A549 (cell line): ENCODE results near the gene COQ4. TPM values are rescaled to one million over a fixed set of nuclear protein-coding genes. Genes with fewer than 3 reads are reported as not detected.

Experiments used
- ATAC-seq, 2 experiments: fragments of 200-7000 bp in 1 of 2; fragments of >200 bp in 1 of 2; cut with Nextera tagmentation in 1 of 2; cut with Tn5 transposase in 1 of 2; 3 replicates each; pipeline versions ENCODE4 v1.8.0 to v1.9.1; 2018 to 2020; ENCODE audit warnings: mild to moderate bottlenecking in 1 of 2, moderate library complexity in 1 of 2
- CTCF ChIA-PET: fragments of 300-600 bp; sonication (Branson Sonifier 250); formaldehyde crosslinking; extraction: SDS; loops from one replicate; lab custom pipeline; 2021; ENCODE audit warnings: antibody characterized with exemption, inconsistent platforms; lab: Yijun Ruan, JAX
- POLR2A ChIA-PET: fragments of 350-600 bp; formaldehyde crosslinking; extraction: SDS; loops from one replicate; lab custom pipeline; 2021; ENCODE audit warnings: antibody characterized with exemption, inconsistent platforms; lab: Yijun Ruan, JAX
- DNase-seq, 2 experiments: peaks; one replicate each; pipeline versions ENCODE4 v3.0.0 to v3.0.0-alpha.2; 2011 to 2016; ENCODE audit warnings: low read depth in 1 of 2, low spot score in 1 of 2
- FAIRE-seq: peaks from 2 replicates; lab custom pipeline; 2011; peaks lifted over from hg19 to GRCh38; lab: Jason Lieb, UNC
- H3K27ac ChIP-seq, 2 experiments: fragments of >200 bp; sonication (Bioruptor Twin); formaldehyde crosslinking; 3 replicates each; pipeline ENCODE4 v1.5.1; 2016 to 2017
- H3K4me1 ChIP-seq: fragments of >200 bp; sonication (Bioruptor Twin); formaldehyde crosslinking; 3 replicates; pipeline ENCODE4 v1.6.1; 2016
- H3K4me2 ChIP-seq: fragments of >200 bp; sonication (Bioruptor Twin); formaldehyde crosslinking; 3 replicates; pipeline ENCODE4 v1.6.1; 2016
- H3K4me3 ChIP-seq: fragments of >200 bp; sonication (Bioruptor Twin); formaldehyde crosslinking; 3 replicates; pipeline ENCODE4 v1.5.1; 2016
- H3K9me3 ChIP-seq: fragments of >200 bp; sonication (Bioruptor Twin); formaldehyde crosslinking; 3 replicates; pipeline ENCODE4 v1.6.1; 2016
- BCL3 ChIP-seq: fragments of >200 bp; sonication (Bioruptor Twin); formaldehyde crosslinking; IDR thresholded peaks from 3 replicates; pipeline ENCODE4 v1.6.1; 2016
- CBX2 ChIP-seq: fragments of 200-600 bp; sonication (generic); IDR thresholded peaks from 2 replicates; pipeline ENCODE4 v1.6.1; 2016; ENCODE audit warnings: low read depth, mild to moderate bottlenecking, borderline replicate concordance
- CEBPB ChIP-seq, 2 experiments: fragments of >200 bp in 1 of 2; sonication (Bioruptor Twin) in 1 of 2; formaldehyde crosslinking in 1 of 2; IDR thresholded peaks; 2 replicates each; pipeline ENCODE4 v1.6.1; 2012 to 2016
- CHD2 ChIP-seq: fragments of 150-350 bp; IDR thresholded peaks from 2 replicates; pipeline ENCODE4 v1.6.1; 2014; ENCODE audit warnings: low read length; ENCODE audit not compliant: partially characterized antibody
- CHD4 ChIP-seq: fragments of 200-600 bp; sonication (generic); IDR thresholded peaks from 2 replicates; pipeline ENCODE4 v1.6.1; 2016; ENCODE audit warnings: antibody characterized with exemption, mild to moderate bottlenecking, borderline replicate concordance
- FOSB ChIP-seq: fragments of 250-450 bp; sonication (Bioruptor Pico); IDR thresholded peaks from 2 replicates; pipeline ENCODE4 v1.5.0; 2020; ENCODE audit warnings: mild to moderate bottlenecking, moderate library complexity
- GATA3 ChIP-seq: IDR thresholded peaks from 2 replicates; pipeline ENCODE4 v1.6.1; 2012; ENCODE audit warnings: borderline replicate concordance
- HDAC2 ChIP-seq: fragments of 200-600 bp; sonication (generic); IDR thresholded peaks from 2 replicates; pipeline ENCODE4 v1.6.1; 2016
- HEYL ChIP-seq: fragments of 250-450 bp; sonication (Bioruptor Pico); IDR thresholded peaks from 2 replicates; pipeline ENCODE4 v1.8.0; 2021; ENCODE audit warnings: mild to moderate bottlenecking, moderate library complexity
- HOXA7 ChIP-seq: fragments of 250-450 bp; sonication (Bioruptor Pico); IDR thresholded peaks from 2 replicates; pipeline ENCODE4 v1.5.0; 2020; ENCODE audit warnings: mild to moderate bottlenecking, moderate library complexity
- HOXB5 ChIP-seq: fragments of 250-450 bp; sonication (Bioruptor Pico); IDR thresholded peaks from 2 replicates; pipeline ENCODE4 v1.5.0; 2020; ENCODE audit warnings: mild to moderate bottlenecking, moderate library complexity
- JUN ChIP-seq, 2 experiments: fragments of >200 bp; sonication (Bioruptor Twin); formaldehyde crosslinking; IDR thresholded peaks; 2 replicates in 1 of 2; 3 replicates in 1 of 2; pipeline ENCODE4 v1.6.1; 2016 to 2017
- KDM5A ChIP-seq: fragments of 200-600 bp; sonication (generic); IDR thresholded peaks from 2 replicates; pipeline ENCODE4 v1.6.1; 2016; ENCODE audit warnings: antibody characterized with exemption, mild to moderate bottlenecking
- MAFK ChIP-seq: fragments of 450-650 bp; IDR thresholded peaks from 2 replicates; pipeline ENCODE4 v1.6.1; 2014; ENCODE audit not compliant: partially characterized antibody
- NFE2L2 ChIP-seq: fragments of 150-350 bp; conservative IDR thresholded peaks from 2 replicates; pipeline ENCODE4 v1.6.1; 2014; ENCODE audit warnings: low read length
- NPAS2 ChIP-seq: fragments of 250-450 bp; sonication (Bioruptor Pico); IDR thresholded peaks from 2 replicates; pipeline ENCODE4 v1.8.0; 2022; ENCODE audit warnings: mild to moderate bottlenecking, moderate library complexity, borderline replicate concordance
- NR3C1 ChIP-seq: fragments of >200 bp; sonication (Bioruptor Twin); formaldehyde crosslinking; IDR thresholded peaks from 3 replicates; pipeline ENCODE4 v1.6.1; 2017
- PHF8 ChIP-seq: fragments of 200-600 bp; sonication (generic); IDR thresholded peaks from 2 replicates; pipeline ENCODE4 v1.6.1; 2016; ENCODE audit warnings: low read depth, mild to moderate bottlenecking, antibody characterized with exemption, moderate library complexity, borderline replicate concordance
- POLR2A ChIP-seq: IDR thresholded peaks from 2 replicates; pipeline ENCODE4 v1.6.1; 2012; ENCODE audit warnings: mild to moderate bottlenecking, low read length
- POLR2AphosphoS2 ChIP-seq: conservative IDR thresholded peaks from 2 replicates; pipeline ENCODE4 v1.6.1; 2012; ENCODE audit warnings: low read length, improper control_type of control experiment, inconsistent platforms
- REST ChIP-seq: fragments of 200-600 bp; sonication (generic); IDR thresholded peaks from 2 replicates; pipeline ENCODE4 v1.6.1; 2016; ENCODE audit warnings: antibody characterized with exemption, mild to moderate bottlenecking, moderate library complexity
- SREBF2 ChIP-seq: fragments of 450-650 bp; IDR thresholded peaks from 2 replicates; pipeline ENCODE4 v1.6.1; 2014; ENCODE audit warnings: mild to moderate bottlenecking, moderate library complexity
- TFCP2L1 ChIP-seq: fragments of 250-450 bp; sonication (Bioruptor Pico); IDR thresholded peaks from 2 replicates; pipeline ENCODE4 v1.5.0; 2021; ENCODE audit warnings: mild to moderate bottlenecking
- TP53 ChIP-seq: fragments of 250-450 bp; sonication (Bioruptor Pico); IDR thresholded peaks from 2 replicates; pipeline ENCODE4 v1.5.0; 2021; ENCODE audit warnings: mild to moderate bottlenecking, moderate library complexity
- ZC3H11A ChIP-seq: fragments of 450-650 bp; IDR thresholded peaks from 2 replicates; pipeline ENCODE4 v1.6.1; 2014; ENCODE audit warnings: antibody characterized with exemption, mild to moderate bottlenecking
- WGBS: methylation state at CpG from one replicate; pipeline ENCODE4 v1.1.6; 2017; ENCODE audit errors: missing lambda C conversion rate; 5-methylcytosine and 5-hydroxymethylcytosine counted together
- polyA plus RNA-seq, 4 experiments: library from polyadenylated mRNA; depleted of rRNA in 3 of 4; stranded (reverse); fragments of >200 nt; fragmentation: RNase III in 1 of 4; extraction: RNeasy Plus Mini Kit Qiagen cat#74134 plus additional on column Dnase treatment in 1 of 4; gene quantifications; 2 replicates in 3 of 4; 3 replicates in 1 of 4; pipeline ENCODE4 v1.2.3, GENCODE V29; 2011 to 2017

COQ4 gene
- polyA plus RNA-seq, 2 of the 4 experiments (the other 2 are of a cell fraction), result 32.5 to 41.3 TPM

GRCh38 chr9:128371630-128372117 lies 49.0 kb downstream of the COQ4 start:
- POLR2A ChIA-PET, result interaction anchor here (0.6 to 2.3 kb wide), 10 partner anchors 10 to 200 kb away, joined by 3 to 34 read pairs (median 5); partner anchors contain the start of genes CERCAM, GOLGA2, SLC27A4 and SWI5
- no peak for FAIRE-seq

GRCh38 chr9:128372188-128372641 lies 49.6 kb downstream of the COQ4 start:
- DNase-seq, result no peak
- CTCF ChIA-PET, result interaction anchor here (0.6 to 5.0 kb wide), 5 partner anchors 10 to 76 kb away, joined by 3 to 39 read pairs (median 11); partner anchors contain the start of gene CERCAM
- peak overlapping the region; percentile 89 to 90; a peak in 5 of 6 replicates for H3K27ac ChIP-seq
- peak overlapping the region; percentile 83 for H3K4me3 ChIP-seq
- POLR2A ChIA-PET, result interaction anchor here (1.6 to 2.3 kb wide), 3 partner anchors 10 to 32 kb away, joined by 4 to 34 read pairs (median 5); partner anchors contain the start of gene SLC27A4
- H3K4me1 ChIP-seq, result peaks cover 19% of the 10 kb centered on the region; the same call in 2 of the 3 replicates
- TF ChIP-seq HEYL (CRISPR knock-in tag) (no peak), FOSB (CRISPR knock-in tag) (no peak), TP53 (CRISPR knock-in tag) (no peak), CHD2 (no peak), HOXA7 (CRISPR knock-in tag) (no peak), KDM5A (no peak), NPAS2 (CRISPR knock-in tag) (no peak), NR3C1 (no peak), TFCP2L1 (CRISPR knock-in tag) (no peak), POLR2AphosphoS2 (no peak), ZC3H11A (no peak), CHD4 (no peak)
- WGBS, result 57% methylated on average over 4 of the region's 4 CpGs
- FAIRE-seq, result no peak
- ATAC-seq, result no peak
- peak overlapping the region; percentile 96 for H3K4me2 ChIP-seq
- no peaks in the 10 kb centered on the region for H3K9me3 ChIP-seq

More at GRCh38 chr9:128371630-128372117, 49.0 kb downstream of the COQ4 start:
- no peak for ATAC-seq
- peak overlapping the region; percentile 89 to 90 for H3K27ac ChIP-seq
- 0% methylated on average over 10 of the region's 10 CpGs for WGBS
- DNase-seq, result no peak
- H3K4me3 ChIP-seq, result peak overlapping the region; percentile 83
- peak overlapping the region; percentile 96 for H3K4me2 ChIP-seq
- no peaks in the 10 kb centered on the region for H3K9me3 ChIP-seq
- peak; percentile 52; the same call in 1 of the 2 replicates for TF ChIP-seq KDM5A
- TF ChIP-seq CEBPB (IDR thresholded peaks at IDR 0.05), result no peak
- no peak for TF ChIP-seq POLR2AphosphoS2
- no peak for TF ChIP-seq GATA3
- TF ChIP-seq JUN (IDR thresholded peaks at IDR 0.05), result no peak; a peak in 1 of 5 replicates
- TF ChIP-seq BCL3, result no peak
- TF ChIP-seq CBX2, result no peak
- TF ChIP-seq HOXB5 (CRISPR knock-in tag), result no peak
- CTCF ChIA-PET, result interaction anchor here (0.6 to 5.0 kb wide), 10 partner anchors 10 to 76 kb away, joined by 3 to 39 read pairs (median 5); partner anchors contain the start of gene CERCAM
- H3K4me1 ChIP-seq, result peaks cover 19% of the 10 kb centered on the region; the same call in 2 of the 3 replicates

GRCh38 chr9:128372784-128373183 lies 50.1 kb downstream of the COQ4 start:
- Histone ChIP-seq H3K27ac (no peak overlapping the region; a peak in 1 of 6 replicates), H3K4me3 (no peak overlapping the region), H3K9me3 (no peaks in the 10 kb centered on the region), H3K4me1 (peaks cover 19% of the 10 kb centered on the region; the same call in 2 of the 3 replicates), H3K4me2 (peak overlapping the region; percentile 96)
- FAIRE-seq, result no peak
- ChIA-PET POLR2A (no interaction called here), CTCF (interaction anchor here (0.8 to 5.0 kb wide), 4 partner anchors 11 to 77 kb away, joined by 3 to 39 read pairs (median 16); partner anchors contain the start of gene CERCAM)
- WGBS, result 76% methylated on average over 1 of the region's 1 CpG
- no peak for TF ChIP-seq SREBF2
- TF ChIP-seq MAFK, result no peak
- TF ChIP-seq REST, result no peak
- no peak for TF ChIP-seq CBX2
- TF ChIP-seq ZC3H11A, result no peak
- TF ChIP-seq PHF8, result no peak
- TF ChIP-seq HDAC2, result no peak
- no peak for TF ChIP-seq NPAS2 (CRISPR knock-in tag)
- no peak for TF ChIP-seq NR3C1
- TF ChIP-seq POLR2A, result no peak
- no peak for TF ChIP-seq NFE2L2
- no peak for TF ChIP-seq CEBPB (IDR thresholded peaks at IDR 0.05)
- ATAC-seq, result no peak
- no peak for DNase-seq
